GDM1 (cell line): ENCODE measurements around the gene LAMB4.

ENCODE experiments used
- DNase-seq: peaks from one replicate; lab custom pipeline; 2025; lab: John Stamatoyannopoulos, UW

The LAMB4 gene

DNA sequence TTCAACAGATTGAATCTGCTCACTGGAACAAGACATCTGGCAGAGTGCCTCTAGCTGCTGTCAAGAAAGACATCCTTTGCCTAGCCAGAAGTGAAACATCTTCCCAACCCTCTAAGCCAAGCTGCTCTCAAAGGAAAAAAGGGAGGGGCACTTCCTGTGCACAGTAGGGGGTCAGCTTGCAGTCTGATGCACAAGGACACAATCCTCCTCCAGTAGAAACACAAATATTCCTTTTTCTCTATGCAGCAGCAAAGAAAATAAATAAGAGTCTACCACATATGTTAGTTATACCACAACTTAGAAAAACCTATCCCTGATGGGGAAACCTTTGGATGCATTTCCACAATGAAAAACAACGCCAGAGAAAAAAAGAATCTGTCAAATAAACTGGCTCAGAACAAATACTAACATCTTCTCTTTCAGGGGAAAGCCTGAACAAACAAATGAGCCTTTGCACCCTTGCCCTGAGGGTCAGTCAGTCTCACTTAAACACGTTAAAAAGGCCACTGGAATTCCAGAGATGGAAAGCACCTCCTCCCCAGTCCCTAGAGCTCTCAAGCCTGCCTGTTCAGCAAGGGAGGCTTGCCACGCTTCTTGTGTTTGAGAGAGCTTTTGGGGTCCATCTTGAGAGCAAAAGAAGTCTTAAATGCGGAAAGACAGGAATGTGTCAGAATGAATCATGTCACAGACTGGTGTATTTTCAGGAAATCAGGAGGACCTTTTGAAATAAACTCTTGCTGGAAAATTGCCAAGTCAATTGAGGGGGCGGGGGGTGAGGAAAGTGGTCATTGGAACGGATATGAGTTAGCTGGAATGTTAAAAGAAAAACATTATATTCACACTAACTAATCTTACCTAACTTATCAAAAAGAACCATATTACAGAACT is 134.7 kb downstream of the LAMB4 start:
- no peak for DNase-seq

DNA sequence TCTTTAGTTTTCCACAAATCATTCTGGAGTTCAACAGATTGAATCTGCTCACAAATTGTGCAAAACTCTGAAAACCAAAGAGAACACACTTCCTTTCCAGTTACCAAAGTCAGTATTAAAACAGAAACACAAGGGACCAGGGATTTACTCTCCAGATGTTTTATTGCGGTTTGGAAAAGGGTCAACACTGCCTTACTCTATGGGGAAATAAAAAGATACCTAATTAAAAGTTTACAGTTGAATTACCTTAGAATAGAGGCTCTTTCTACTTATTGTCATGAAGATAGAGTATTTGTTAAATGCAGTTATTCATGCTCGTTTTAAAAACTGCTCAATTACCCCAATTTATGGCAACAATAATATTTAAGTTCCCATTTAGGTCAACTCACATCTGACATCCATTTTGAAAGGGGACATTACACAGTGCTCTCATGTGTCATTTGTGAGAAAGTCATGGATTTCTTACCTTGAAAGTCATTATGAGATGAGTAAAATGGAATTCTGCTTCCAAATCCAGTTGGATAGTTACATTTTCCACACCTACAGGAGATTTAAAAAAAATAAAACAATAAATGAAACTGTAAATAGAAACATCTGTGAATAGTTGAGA is 135.6 kb downstream of the LAMB4 start:
- no peak for DNase-seq

DNA sequence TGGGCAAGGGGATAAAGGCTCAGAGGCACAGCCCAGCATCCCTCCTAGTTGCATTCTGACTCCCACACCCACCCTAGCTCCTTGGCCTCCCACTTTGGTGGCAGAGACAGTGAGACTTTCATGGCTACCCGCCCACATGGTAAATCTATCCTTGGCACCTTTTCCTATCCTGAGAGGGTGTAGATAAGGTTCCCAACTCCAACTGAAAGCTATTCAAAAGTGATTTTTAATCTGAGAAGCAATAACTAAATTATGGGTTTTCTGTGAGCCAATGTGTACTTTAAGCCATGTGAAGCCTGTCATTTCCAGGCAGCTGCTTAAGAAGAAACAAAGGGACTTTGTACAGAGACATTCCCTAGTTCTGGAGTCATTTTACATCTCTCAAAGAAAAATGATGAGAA is 136.3 kb downstream of the LAMB4 start:
- DNase-seq, result no peak

DNA sequence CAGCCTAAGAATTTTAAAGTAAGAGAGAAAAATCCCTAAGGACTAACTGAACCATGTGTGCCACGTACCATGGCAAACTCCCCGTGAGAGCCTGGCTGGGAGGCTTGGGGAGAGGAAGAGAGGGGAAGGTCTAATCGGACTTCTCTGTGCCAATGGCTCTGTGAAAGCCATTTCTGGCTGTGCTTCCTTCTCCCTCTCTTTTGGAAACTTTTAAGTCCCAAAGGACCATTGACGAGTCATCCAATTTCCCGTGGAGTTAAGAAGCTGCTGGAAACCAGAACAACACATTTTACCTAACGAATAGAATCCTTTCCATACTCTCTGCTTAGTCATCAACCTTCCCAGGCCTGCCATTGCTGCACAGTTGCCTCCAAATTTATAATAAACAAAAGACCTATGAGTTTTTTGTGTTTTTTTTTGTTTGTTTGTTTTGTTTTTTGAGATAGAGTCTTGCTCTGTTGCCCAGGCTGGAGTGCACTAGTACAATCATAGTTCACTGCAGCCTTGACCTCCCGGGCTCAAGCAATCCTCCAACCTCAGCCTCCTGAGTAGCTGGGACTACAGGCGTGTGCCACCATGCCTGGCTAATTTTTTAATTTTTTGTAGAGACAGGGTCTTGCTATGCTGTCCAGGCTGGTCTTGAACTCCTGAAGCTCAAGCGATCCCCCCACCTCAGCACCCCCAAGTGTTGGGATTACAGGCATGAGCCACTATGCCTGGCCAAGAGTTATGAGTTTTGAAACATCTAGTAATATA is 140.4 kb downstream of the LAMB4 start:
- DNase-seq, result no peak

DNA sequence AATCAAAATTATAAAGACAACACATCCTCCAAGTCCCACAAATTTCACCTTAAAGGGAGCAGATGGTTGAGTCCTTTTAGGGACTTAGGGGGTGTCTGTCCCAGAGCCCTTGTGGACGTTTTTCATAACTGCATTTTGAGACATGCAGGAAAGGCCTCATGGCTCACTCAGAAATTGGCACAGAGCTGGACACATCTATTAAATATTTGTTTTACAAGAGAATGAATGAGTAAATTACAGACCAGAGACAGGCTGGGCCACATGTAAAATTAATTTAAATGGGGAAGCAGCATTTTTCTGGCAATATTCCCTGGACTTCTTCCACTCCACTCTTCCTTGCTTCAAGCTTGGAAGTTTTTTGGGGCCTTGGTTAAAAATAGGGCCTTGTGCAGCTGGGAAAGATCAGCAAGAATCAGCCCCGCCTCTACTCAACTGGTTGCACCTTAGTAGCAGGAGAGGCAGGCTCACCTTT is 147.2 kb downstream of the LAMB4 start:
- DNase-seq, result no peak

DNA sequence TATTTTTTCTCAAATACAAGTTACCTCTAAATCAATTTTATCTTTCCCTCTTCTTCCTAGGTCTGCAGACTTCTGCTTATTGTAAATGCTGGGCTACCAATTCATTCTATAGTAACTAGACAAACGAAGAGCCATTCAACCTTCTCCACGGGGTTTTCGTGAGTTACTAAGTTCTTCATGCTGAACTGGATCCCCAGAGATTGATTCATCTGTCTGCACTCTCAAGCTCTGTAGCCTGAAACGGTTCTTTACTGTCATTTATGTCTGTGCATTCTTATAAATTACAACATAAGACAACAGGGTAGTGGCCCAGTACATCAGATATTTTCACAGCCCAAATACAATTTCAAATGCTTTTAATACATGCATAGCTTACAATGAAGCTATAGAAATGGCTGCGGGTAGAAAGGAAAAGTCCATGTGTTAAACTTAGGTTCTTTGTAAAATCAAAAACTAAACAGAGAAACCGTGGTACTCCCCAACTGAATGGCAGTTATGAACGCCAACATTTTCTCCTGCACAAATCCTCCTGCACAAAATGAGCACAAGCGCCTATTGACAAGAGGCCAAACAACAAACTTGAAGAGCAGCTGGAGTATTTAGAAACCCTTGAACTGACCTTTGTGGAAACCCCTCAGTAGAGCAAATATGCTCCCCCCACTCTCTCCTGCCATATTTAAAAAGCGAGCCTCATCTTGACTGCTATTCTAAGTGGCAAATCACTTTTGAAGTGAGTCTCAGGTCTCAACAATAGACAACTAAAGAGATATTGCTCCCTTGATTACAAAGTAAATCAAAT is 147.9 kb downstream of the LAMB4 start:
- DNase-seq, result no peak

DNA sequence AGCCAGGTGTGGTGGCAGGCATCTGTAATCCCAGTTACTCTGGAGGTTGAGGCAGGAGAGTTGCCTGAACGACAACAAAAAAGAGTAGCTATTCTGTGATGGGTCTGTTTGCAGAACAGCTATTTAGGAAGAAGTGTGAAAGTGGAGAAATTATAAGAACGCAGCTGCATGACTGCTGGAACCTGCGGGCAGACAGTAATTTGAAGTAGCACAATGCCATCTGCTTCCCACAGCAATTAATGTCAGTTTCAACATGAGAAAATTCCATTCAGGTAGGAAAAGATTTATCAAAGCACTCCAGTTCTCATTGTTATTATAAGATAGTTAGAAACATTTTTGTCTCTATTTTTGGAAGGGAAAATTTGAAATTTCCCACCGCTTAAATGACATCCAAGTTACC is 148.7 kb downstream of the LAMB4 start:
- DNase-seq, result no peak

DNA sequence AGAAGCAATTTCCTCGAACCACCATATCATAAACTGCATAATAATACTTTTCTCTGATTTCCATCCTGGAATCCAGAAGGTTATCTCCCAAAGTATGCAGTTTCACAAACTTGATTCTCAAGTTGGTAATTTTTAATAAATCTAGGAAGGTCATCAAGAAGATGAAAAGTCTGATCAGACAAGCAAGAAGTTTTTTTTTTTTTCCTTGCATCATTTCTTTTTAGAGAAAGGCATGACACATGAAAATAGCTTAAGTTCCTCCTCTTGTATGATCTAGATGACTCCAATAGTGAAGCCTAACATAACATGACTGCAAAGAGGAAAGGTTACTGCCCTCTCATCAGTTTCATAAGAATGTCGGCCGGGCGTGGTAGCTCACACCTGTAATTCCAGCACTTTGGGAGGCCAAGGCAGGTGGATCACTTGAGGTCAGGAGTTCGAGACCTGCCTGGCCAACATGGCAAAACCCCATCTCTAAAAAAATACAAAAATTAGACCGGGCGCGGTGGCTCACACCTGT is 149.4 kb downstream of the LAMB4 start:
- DNase-seq, result no peak

DNA sequence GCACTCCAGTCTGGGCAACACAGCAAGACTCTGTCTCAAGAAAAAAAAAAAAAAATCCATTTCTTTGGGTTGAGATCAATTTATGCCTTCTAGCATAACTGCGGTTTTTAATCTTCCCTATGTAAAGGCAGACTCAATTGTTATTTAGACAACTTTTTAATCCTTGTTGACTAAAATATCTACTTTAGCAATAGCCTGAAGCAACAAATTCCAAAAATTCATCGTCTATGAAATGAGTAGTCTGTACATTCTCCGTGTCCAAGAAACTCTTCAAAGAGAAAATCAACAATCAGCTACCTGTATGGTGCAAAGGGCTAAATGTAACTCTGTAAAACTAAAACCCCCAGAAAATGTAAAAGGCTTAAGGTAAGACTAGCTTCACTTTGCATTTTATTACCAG is 150.0 kb downstream of the LAMB4 start:
- DNase-seq, result no peak

DNA sequence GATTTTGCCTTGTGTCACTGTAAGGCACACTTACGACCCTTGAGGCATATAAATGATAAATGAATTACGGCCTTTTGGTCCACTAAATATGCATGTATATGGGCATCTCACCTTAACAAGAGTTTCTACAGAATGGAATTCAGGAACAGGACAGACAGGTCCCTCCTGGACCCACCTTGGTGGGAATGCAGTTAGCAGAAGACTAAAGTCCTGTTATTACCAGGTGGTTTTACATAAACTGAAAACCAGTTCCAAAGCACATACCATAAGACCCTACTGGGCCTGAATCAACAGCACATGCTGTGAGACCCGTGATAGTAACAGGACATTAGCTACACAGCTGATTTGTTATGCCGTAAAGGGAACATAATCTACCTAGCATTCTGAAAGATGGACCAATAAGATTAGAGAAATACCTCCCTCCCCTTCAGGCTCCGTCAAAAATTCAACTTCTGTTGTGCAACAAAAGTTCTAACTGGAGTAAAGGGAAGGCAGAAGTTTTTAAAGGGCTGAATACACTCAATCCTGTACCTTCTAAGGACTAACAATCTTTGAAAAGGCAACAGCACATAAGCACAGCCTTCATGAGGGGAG is 151.2 kb downstream of the LAMB4 start:
- DNase-seq, result no peak

DNA sequence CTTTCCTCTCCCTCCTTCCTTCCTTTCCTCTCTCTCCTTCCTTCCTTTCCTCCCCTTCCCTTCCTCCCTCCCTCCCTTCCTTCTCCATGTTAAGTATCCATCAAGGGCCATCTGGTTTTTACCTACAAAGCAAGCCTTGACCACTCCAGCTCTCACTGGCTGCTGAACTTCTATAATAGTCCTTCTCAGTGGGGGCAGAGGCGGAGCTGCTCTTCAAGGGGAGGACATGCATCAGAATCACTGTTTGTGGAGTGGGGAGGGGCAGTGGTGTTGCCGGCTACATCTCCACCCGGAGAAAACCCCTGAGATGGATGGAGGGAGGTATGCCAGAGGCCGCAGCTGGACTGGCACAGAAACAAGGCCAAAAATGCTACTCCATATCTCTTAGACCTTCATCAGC is 153.1 kb downstream of the LAMB4 start:
- no peak for DNase-seq

DNA sequence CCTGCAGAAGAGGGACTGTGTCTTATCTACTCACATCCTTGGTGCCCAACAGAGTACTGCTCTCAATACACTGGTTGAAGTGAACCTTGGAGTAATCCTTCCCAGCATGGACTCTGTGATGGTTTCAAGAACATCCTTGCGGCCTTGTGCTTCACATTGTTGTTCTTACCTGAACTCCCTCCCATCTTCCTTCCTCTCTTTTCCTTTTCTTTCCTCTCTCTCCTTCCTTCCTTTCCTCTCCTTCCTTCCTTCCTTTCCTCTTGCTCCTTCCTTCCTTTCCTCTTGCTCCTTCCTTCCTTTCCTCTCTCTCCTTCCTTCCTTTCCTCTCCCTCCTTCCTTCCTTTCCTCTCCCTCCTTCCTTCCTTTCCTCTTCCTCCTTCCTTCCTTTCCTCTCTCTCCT is 153.5 kb downstream of the LAMB4 start:
- no peak for DNase-seq

DNA sequence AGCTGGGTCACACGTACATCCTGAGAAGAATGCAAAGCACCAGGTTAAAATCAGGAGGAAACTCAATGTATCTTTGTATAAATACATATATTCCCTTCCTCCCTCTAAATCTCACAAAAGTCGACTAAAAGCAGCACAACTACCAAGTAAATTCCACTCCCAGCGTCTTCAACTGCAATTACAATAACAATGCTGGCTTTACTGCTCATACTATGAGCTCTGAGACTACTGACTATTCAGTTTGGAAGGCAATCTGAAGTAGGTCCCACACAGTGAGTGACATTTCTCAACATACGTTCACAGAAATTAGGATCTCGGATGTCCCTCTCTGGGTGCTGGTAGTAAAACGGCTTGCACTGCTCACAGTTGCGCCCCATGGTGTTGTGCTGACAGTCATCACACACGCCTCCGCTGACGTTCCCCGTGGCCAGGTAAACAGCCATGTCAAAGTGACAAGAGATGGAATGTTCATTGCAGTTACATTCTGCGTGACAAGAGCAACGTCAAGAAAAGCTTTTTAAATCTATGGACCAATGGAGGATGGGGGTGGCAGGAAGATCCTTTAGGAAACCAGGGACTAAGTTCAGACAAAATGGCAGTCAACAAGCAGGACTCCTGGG is 154.7 kb downstream of the LAMB4 start:
- DNase-seq, result no peak

DNA sequence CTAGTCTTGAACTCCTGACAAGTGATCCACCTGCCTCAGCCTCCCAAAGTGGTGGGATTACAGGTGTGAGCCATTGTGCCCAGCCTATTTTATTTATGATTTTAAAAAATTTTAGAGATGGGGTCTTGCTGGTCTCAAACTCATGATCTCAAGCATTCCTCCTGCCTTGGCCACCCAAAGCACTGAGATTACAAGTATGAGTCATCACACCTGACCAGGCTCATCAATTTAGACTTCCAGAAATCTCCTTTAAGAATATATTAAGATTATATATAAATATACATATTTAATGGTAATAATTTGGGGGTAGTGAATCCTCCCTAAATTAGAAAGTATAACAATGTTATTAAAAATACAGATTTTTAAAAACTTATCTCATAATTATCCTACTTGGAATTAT is 156.3 kb downstream of the LAMB4 start:
- DNase-seq, result no peak
